GM18873 (cell line): ENCODE data around the gene ALK.

ENCODE experiments used
- ATAC-seq: cut with Tn5 transposase; IDR thresholded peaks from one replicate; pipeline ENCODE4 v1.9.1; 2021; ENCODE audit warnings: mild to moderate bottlenecking, moderate library complexity, moderate number of reproducible peaks; ENCODE audit not compliant: unreplicated experiment, low FRiP score

ALK gene

GRCh38 chr2:29921560-29921915, at the start of gene ALK:
Gene ALK (minus strand): TSS chr2:29921586. CDS start chr2:29920659, 927 bp downstream.
- ATAC-seq: no peak

DNA sequence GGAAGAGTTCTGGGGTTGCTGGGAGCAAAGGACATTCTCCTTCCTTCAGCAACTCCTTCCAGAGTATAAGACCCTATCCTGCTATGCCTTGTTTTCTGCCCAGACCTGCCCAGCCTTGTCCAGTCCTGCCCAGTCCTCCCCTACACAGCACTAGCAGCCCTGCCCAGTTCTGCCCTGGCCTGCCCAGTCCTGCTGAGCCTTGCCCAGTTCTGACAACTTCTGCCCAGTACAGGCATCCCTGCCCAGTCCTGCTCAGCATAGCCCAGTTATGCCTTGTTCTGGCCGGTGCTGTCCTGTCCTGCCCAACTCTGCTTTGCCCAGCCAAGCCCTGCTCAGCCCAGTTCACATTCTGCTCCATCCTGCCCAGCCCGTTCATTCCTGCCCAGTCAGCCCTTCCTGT, 44.9 kb upstream of the ALK start:
- ATAC-seq: no peak

- ATAC-seq: no peak
These were observed 42.7 kb upstream of the ALK start for GRCh38 chr2:29963972-29964570.

DNA sequence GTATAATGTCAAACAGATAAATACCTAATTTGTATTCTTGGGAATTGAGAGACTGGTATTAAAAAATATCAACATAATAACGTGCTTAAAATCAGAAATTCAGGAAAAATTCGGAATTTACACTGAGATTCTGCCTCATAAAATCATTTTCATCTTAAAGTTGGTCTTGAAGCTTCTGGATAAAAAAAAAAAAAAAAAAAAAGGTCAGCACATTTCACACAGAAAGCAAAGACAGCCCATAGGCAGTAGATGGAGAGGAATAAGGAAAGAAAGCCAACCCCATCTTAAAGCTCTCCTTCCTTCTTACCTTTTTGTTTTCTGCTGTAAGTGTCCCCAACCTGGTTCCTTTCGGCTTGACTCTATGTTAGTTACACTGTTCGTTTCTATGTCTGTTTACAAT, 41.5 kb upstream of the ALK start:
- no peak for ATAC-seq

DNA sequence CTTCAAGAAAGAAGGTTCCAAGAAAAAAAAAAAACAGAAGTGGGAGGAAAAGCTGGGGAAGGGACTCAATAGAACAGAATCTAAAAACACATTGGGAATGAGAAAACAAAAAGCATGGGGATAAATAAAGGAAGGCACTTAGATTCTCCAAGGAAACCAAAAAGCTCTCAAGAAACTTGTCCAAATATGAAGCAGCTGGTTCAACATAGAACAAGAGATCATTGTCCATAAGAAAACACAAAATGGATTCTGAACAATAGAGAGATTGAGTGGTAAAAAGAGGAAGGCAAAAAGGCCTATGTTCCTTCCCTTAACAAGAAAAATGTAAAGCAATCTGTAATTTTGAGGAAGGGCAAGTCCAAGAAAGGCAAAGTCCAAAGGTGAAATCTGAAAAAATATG, 32.9 kb upstream of the ALK start:
- ATAC-seq: no peak

DNA sequence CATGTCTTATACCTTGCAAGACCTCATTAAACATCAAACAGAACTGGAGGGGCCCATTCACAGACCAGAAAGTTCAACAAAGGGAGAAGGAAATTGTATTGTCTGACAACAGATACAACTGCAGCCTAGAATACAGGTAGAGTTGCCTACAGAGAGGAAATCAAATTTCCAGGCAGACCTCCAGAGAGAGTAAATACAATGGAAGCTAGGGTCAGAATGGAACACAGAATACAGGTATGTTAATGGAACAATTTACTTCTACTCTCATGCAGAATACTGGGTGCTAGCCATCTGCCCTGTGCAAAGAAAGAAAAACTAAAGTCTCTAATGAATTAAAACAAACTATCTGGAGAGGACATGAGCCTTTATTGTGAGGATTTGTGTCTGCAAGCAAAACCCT, 31.6 kb upstream of the ALK start:
- no peak for ATAC-seq

- ATAC-seq: no peak
These were observed 30.2 kb upstream of the ALK start for GRCh38 chr2:29951576-29951975.

DNA sequence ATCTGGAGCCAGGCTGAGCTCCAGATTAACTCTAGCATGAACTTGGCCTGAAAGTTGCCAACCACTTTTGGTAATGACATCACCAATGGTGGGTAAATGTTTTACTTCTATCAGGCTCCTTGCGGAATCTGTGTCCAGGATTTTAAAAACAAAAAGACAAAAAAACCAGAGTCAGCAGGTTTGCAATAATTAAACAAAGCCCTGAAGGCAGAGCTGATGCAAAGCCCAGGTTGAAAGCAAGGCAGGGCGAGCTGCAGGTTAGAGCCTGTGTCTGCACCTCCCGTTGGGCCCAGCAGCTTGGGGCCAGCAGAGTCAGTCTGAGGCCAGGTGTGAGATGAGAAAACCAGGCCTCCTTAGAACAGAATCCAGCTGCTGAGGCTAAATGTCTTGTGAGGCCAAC, 29.1 kb upstream of the ALK start:
- ATAC-seq: no peak

GRCh38 chr2:29949042-29949441, 27.7 kb upstream of the ALK start:
- no peak for ATAC-seq

- no peak for ATAC-seq
These were observed 25.1 kb upstream of the ALK start for GRCh38 chr2:29946505-29946904.

DNA sequence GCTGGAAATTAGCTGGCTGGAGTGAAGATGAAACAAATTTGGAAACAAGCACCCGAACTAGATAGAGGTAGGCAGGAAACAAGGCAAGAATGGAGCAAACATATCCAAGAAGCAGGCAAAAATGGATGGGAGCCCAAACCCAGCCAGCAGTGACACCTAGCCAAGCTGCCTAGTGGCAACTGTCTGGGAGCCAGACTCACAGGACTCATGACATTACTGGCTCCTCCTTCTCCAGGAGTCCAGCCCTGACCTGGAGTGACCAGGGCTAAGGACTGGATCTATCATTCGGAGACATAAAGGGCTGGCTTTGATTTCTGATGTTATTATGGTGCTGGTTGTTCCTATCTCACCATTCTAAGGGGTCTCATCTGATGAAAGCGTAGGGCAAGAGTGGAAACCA, 21.3 kb upstream of the ALK start:
- no peak for ATAC-seq

DNA sequence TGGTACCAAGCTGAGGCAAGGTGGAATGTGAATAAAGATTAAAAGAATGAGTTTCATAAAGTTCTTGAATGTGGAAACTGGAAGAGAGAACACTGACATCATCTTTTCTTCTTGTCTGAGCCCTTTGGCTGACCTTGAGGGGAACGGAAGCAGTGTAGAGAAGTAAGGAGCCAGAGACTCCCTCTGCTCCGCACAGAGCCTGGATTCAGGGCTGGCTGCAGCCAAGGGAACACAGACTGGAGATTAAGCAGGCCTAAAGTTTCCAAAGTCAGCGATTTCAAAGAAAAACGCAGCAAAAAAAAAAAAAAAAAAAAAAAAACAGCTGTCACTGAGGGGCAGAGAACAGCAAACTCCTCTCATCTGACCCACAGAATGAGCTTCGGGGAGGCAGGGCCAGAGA, 19.3 kb upstream of the ALK start:
- no peak for ATAC-seq

- ATAC-seq: no peak
These were observed 14.6 kb upstream of the ALK start for GRCh38 chr2:29936020-29936419.

DNA sequence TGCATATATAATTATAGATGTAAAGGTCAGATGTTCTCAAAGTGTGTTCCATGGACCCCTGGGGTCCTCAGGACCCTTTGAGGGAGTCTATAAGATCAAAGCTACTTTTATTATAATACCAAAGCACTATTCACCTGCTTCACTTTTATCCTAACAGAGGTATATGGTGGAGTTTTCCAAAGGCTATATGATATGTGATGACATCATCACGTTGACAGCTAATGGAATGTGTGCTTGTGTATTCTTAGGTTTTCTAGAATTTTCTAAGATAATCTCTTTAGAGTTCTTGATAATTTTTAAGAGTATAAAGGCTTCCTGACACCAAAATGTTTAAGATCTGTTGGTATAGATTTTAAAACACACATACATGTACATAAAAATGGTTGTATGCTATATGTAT, 10.4 kb upstream of the ALK start:
- ATAC-seq: no peak

DNA sequence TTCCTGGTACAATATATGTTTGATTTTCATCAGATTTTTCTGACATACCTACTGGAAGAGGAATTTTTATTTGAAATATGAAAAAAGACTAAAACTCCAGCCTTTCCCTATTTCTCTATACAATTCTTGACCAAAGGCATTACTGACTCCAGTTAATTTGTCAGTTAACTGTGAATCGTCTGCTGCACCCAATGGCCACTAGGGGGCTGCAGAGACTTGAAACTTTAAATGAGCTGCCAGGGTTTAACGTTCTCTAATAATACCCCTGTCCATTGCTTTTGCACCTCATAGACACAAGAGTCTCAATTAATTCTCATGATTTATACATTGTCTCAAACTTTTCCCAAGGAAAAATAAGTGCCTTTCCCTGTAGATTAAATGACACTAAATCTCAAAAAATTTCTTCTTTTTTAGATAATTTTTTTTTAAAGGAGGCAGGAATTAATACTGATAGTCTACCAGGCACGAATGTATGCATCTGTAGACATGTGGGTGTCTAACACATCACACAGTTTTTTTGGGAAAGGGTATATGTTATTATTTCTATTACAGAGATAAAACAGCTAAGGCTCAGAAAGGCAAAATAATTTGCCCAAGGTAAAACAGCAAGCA, 1.8 kb upstream of the ALK start:
- no peak for ATAC-seq

DNA sequence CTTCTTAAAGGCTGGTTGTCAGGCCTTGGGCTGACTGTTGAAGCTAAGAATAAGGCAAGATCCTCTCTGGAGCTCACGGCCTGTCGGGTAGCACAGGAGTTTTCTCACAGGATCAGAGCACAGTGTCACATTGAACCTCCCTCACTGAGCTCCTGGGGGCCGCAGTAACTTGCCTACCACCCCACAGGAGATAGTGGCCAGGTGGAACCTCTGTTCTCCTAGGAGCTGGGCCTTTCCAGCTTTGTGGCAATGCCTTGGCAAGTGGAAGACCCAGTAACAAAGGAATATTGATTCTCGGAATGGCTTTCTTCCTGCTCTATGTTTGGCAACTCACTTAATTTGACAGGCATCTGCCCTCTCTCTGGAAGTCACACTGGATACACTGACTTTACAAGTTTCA, 1.2 kb upstream of the ALK start:
- no peak for ATAC-seq

GRCh38 chr2:29920631-29921559, 491 bp downstream of the ALK start:
- ATAC-seq: no peak

- ATAC-seq: no peak
These were observed 1.2 kb downstream of the ALK start for GRCh38 chr2:29920130-29920577.

- ATAC-seq: no peak
These were observed 2.4 kb downstream of the ALK start for GRCh38 chr2:29918941-29919340.

- no peak for ATAC-seq
These were observed 3.6 kb downstream of the ALK start for GRCh38 chr2:29917781-29918180.

GRCh38 chr2:29916571-29916970, 4.8 kb downstream of the ALK start:
- no peak for ATAC-seq

DNA sequence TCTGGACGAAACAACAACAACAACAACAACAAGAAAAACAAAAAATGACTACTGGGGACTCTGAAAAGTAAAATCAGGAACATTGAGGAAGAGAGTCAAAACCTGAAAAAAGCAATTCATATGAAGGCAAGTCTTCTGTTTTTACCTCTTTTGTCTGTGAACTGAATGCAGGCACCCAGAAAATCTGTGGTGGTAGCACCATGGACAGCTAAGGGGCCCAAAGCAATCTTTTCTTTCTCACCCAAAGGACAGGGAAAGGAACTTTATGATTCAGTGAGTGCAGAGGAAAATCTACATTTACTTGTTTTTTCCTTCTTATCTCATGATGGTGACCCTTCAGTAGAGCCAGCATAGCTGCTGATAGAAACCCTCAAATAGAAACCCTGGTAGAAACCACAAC, 10.4 kb downstream of the ALK start:
- no peak for ATAC-seq
